Esophagus muscularis mucosa (tissue), 4 donors: Measurements from ENCODE around the gene FANCI.

ENCODE experiments used
- EP300 ChIP-seq: sonication (generic); formaldehyde crosslinking; IDR thresholded peaks from one replicate; pipeline ENCODE4 v1.6.1; 2017; ENCODE audit warnings: antibody characterized with exemption
- POLR2A ChIP-seq: fragments of 450-650 bp; IDR thresholded peaks from one replicate; pipeline ENCODE4 v1.6.1; 2017; ENCODE audit warnings: antibody characterized with exemption, moderate library complexity, mild to moderate bottlenecking, low read depth
- TF ChIP-seq, protein P1 (sequence below), 3 experiments: fragments of 200-600 bp in 2 of 3; fragments of 450-650 bp in 1 of 3; sonication (generic) in 2 of 3; IDR thresholded peaks; one replicate each; pipeline ENCODE4 v1.5.1; 2017 to 2019; ENCODE audit warnings: antibody characterized with exemption in 3 of 3, mild to moderate bottlenecking in 2 of 3, moderate library complexity in 1 of 3

DNA sequence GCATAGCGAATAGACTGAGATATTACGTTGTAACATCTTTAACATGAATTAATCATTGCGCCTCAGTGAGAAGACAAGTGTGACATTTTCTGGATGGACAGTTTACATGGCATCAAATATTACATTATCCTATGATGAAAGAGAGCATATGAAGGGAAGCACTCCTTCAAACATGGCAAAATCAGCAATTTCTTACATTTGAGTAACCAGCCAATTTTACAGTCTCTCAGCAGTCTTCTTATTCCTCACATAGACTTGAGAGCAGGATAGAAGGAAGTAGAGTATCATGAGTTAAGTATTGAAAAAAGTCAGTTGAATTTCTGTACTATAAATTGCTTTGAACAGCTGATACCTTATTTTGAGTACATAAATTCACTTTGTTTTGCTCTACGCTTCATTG, 38.9 kb downstream of the FANCI start:
- TF ChIP-seq POLR2A (no peak), EP300 (no peak)
- TF ChIP-seq, protein P1, sequence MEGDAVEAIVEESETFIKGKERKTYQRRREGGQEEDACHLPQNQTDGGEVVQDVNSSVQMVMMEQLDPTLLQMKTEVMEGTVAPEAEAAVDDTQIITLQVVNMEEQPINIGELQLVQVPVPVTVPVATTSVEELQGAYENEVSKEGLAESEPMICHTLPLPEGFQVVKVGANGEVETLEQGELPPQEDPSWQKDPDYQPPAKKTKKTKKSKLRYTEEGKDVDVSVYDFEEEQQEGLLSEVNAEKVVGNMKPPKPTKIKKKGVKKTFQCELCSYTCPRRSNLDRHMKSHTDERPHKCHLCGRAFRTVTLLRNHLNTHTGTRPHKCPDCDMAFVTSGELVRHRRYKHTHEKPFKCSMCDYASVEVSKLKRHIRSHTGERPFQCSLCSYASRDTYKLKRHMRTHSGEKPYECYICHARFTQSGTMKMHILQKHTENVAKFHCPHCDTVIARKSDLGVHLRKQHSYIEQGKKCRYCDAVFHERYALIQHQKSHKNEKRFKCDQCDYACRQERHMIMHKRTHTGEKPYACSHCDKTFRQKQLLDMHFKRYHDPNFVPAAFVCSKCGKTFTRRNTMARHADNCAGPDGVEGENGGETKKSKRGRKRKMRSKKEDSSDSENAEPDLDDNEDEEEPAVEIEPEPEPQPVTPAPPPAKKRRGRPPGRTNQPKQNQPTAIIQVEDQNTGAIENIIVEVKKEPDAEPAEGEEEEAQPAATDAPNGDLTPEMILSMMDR (IDR thresholded peaks at IDR 0.05) = no peak
